SK-N-SH (cell line): ENCODE results near the gene RMC1. TPM values are rescaled to one million over a fixed set of nuclear protein-coding genes. Genes with fewer than 3 reads are reported as not detected.

Experiments used
- EP300 ChIP-seq, 2 experiments: IDR thresholded peaks; 2 replicates each; pipeline versions ENCODE4 v1.4.0 to v1.6.1; 2012; ENCODE audit warnings: borderline replicate concordance in 1 of 2, low read depth in 1 of 2, low read length in 1 of 2
- FOSL2 ChIP-seq: IDR thresholded peaks from 2 replicates; pipeline ENCODE4 v1.4.0; 2012; ENCODE audit warnings: low read depth, mild to moderate bottlenecking, moderate library complexity, borderline replicate concordance
- FOXJ3 ChIP-seq: sonication (generic); formaldehyde crosslinking; IDR thresholded peaks from 2 replicates; pipeline ENCODE4 v1.5.1; 2020; ENCODE audit warnings: mild to moderate bottlenecking, missing genetic modification reagents
- FOXM1 ChIP-seq: IDR thresholded peaks from 2 replicates; pipeline ENCODE4 v1.4.0; 2012; ENCODE audit warnings: low read depth, mild to moderate bottlenecking
- GATA2 ChIP-seq: sonication (generic); formaldehyde crosslinking; IDR thresholded peaks from 2 replicates; pipeline ENCODE4 v1.5.0; 2020; ENCODE audit warnings: mild to moderate bottlenecking, missing genetic modification reagents
- JUND ChIP-seq: IDR thresholded peaks from 2 replicates; pipeline ENCODE4 v1.4.0; 2012
- MEF2A ChIP-seq: IDR thresholded peaks from 2 replicates; pipeline ENCODE4 v1.4.0; 2012; ENCODE audit warnings: low read depth, borderline replicate concordance
- MXI1 ChIP-seq: IDR thresholded peaks from 2 replicates; pipeline ENCODE4 v1.6.1; 2012; ENCODE audit warnings: mild to moderate bottlenecking, low read depth, low read length, improper control_type of control experiment
- NFIC ChIP-seq: IDR thresholded peaks from 2 replicates; pipeline ENCODE4 v1.4.0; 2012; ENCODE audit warnings: borderline replicate concordance
- NRF1 ChIP-seq: IDR thresholded peaks from 2 replicates; pipeline ENCODE4 v1.6.1; 2012; ENCODE audit warnings: low read depth, mild to moderate bottlenecking, low read length
- PBX3 ChIP-seq: IDR thresholded peaks from 2 replicates; pipeline ENCODE4; 2012
- POLR2AphosphoS5 ChIP-seq: IDR thresholded peaks from 2 replicates; pipeline ENCODE4 v1.6.1; 2012; ENCODE audit warnings: low read depth, low read length
- RAD21 ChIP-seq: IDR thresholded peaks from 2 replicates; pipeline ENCODE4 v1.6.1; 2012; ENCODE audit warnings: mild to moderate bottlenecking, low read length
- RCOR1 ChIP-seq: fragments of 150-350 bp; IDR thresholded peaks from 2 replicates; pipeline ENCODE4 v1.6.1; 2017; ENCODE audit warnings: antibody characterized with exemption, low read length
- REST ChIP-seq: IDR thresholded peaks from 2 replicates; pipeline ENCODE4 v1.6.1; 2012; ENCODE audit warnings: mild to moderate bottlenecking, low read depth, low read length, moderate library complexity
- RFX5 ChIP-seq: IDR thresholded peaks from 2 replicates; pipeline ENCODE4 v1.6.1; 2012; ENCODE audit warnings: mild to moderate bottlenecking, improper control_type of control experiment, low read length
- RXRA ChIP-seq: IDR thresholded peaks from 2 replicates; pipeline ENCODE4 v1.4.0; 2012; ENCODE audit warnings: low read depth, mild to moderate bottlenecking, borderline replicate concordance
- SIN3A ChIP-seq: IDR thresholded peaks from 2 replicates; pipeline ENCODE4 v1.6.1; 2012; ENCODE audit warnings: low read depth, mild to moderate bottlenecking, low read length, moderate library complexity, borderline replicate concordance
- SMC3 ChIP-seq: IDR thresholded peaks from 2 replicates; pipeline ENCODE4 v1.6.1; 2012; ENCODE audit warnings: low read depth, low read length, improper control_type of control experiment
- TCF12 ChIP-seq: IDR thresholded peaks from 2 replicates; pipeline ENCODE4 v1.4.0; 2012
- USF2 ChIP-seq: fragments of 150-350 bp; IDR thresholded peaks from 2 replicates; pipeline ENCODE4 v1.6.1; 2017; ENCODE audit warnings: antibody characterized with exemption, low read length, low read depth, borderline replicate concordance
- YY1 ChIP-seq: IDR thresholded peaks from 2 replicates; pipeline ENCODE4 v1.4.0; 2012; ENCODE audit warnings: low read depth, mild to moderate bottlenecking
- ZBTB33 ChIP-seq: IDR thresholded peaks from 2 replicates; pipeline ENCODE4 v1.4.0; 2012; ENCODE audit warnings: low read depth, borderline replicate concordance
- polyA plus RNA-seq, 3 experiments: library from polyadenylated mRNA; depleted of rRNA; stranded (reverse); fragments of >200 nt; gene quantifications; 2 replicates each; pipeline ENCODE4 v1.2.3, GENCODE V29; 2012

Gene RMC1
- polyA plus RNA-seq, 1 of the 3 experiments (the other 2 are of a cell fraction), result 26.4 TPM

GRCh38 chr18:23528580-23529472 lies 25.5 kb downstream of the RMC1 start (continued):
- TF ChIP-seq PBX3, result no peak
- TF ChIP-seq MEF2A, result no peak
- peak; percentile 60; the same call in 1 of the 2 replicates for TF ChIP-seq TCF12
- no peak for TF ChIP-seq ZBTB33
- no peak for TF ChIP-seq RCOR1
- no peak for TF ChIP-seq EP300 (IDR thresholded peaks at IDR 0.05; ENCODE audit: borderline replicate concordance in 1 of 2, low read depth in 1 of 2, low read length in 1 of 2)
- peak; percentile 14; the same call in 1 of the 2 replicates for TF ChIP-seq FOSL2
- no peak for TF ChIP-seq MXI1
- peak; percentile 19; the same call in 1 of the 2 replicates for TF ChIP-seq JUND
- TF ChIP-seq REST, result no peak
- TF ChIP-seq SIN3A, result no peak
- TF ChIP-seq NFIC, result no peak
- TF ChIP-seq RXRA, result no peak
- no peak for TF ChIP-seq POLR2AphosphoS5
- TF ChIP-seq NRF1, result no peak
- TF ChIP-seq GATA2 (CRISPR knock-in tag), result no peak
- TF ChIP-seq RFX5, result no peak
- TF ChIP-seq YY1, result no peak
- no peak for TF ChIP-seq SMC3
- TF ChIP-seq RAD21, result no peak
- TF ChIP-seq FOXJ3 (CRISPR knock-in tag), result no peak
- TF ChIP-seq FOXM1, result no peak
- no peak for TF ChIP-seq USF2
